Measurements from ENCODE around the gene CCDC183.

CCDC183 gene

GRCh38 chr9:136847826-136848392, 51.8 kb downstream of the CCDC183 start:
- in situ Hi-C loops (cut with MboI; ENCODE audit: low sequenced_read_pairs) = no loop called here

DNA sequence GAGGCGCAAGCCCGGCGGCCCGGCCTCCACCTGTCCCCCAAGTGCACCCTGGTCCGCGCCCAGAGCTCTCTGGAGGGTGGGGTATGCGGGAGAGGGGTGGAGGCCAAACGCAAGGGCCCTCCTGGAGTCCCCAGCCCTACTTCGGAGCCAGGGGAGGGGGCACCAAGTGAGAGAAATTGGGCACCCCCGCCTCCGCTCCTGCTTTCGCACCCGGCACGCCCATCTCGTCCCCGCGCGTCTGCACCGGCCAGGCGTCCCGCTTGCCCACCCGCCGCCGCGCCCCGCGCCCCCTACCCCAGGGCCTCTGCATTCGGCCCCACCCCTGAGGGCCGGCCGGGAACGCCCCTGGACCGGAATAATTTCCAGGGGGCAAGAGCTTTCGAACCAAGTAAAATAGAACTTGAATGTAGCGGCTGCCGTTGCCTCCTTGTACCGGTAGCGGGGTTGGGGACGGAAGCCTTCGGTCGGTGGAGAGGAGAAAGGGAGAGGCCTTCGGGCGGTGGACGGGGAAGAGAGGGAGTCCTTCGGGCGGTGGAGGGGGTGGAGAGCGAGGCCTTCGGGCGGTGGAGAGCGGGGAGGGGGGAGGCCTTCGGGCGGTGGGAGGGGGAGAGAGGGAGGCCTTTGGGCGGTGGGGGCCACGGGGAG, 52.4 kb downstream of the CCDC183 start:
- in situ Hi-C loops (cut with MboI; ENCODE audit: low sequenced_read_pairs) = no loop called here

DNA sequence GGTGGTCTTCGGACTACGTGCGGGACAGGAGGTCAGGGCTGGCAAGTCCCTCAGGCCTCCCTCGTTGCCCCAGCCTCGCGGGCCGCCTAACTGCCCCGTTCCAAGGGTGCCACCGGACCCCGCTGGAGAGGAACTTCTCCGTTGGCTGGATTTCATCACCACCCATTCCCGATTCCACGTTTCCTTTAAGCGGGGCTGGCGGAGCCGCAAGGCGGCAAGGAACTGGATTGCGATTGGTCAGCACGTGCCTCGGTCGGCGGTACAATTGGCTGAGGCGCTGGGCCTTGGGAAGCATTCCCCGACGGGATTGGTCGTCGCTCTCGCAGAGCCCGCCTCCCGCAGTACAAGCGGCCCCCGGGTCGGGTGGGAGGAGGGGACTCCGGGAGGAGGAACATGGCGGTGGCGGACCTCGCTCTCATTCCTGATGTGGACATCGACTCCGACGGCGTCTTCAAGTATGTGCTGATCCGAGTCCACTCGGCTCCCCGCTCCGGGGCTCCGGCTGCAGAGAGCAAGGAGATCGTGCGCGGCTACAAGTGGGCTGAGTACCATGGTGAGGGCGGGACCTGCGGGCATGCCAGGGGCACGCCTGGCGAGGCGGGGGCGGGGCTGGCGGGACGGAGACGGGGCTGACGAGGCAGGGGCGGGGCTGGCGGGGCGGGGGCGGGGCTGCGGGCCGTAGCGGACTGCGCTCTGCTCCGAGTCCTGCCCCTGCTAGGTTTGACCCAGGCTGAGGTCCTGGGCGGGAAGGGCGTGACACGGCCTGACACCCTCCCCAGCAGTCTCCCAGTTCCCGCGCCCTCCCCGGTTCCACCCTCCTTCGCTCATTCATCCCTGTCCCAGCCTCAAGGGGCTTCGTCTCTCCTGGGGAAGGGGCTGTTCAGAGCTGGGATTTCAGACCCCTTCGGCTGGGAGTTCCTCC, 53.2 kb downstream of the CCDC183 start, which contains the start of gene PHPT1:
TSS of gene PHPT1 (plus strand) at position 372 of the 922 bp plus-strand sequence. CDS start at position 394, 22 bp downstream.
- in situ Hi-C loops (cut with MboI; ENCODE audit: low sequenced_read_pairs) = no loop called here

- in situ Hi-C loops (cut with MboI; ENCODE audit: low sequenced_read_pairs) = no loop called here
Measured at GRCh38 chr9:136849960-136850865, 54.1 kb downstream of the CCDC183 start.

GRCh38 chr9:136850866-136851775, 55.0 kb downstream of the CCDC183 start:
- in situ Hi-C loops (cut with MboI; ENCODE audit: low sequenced_read_pairs) = no loop called here

- in situ Hi-C loops (cut with MboI; ENCODE audit: low sequenced_read_pairs) = no loop called here
Measured at GRCh38 chr9:136851941-136852663, 56.0 kb downstream of the CCDC183 start, which contains the start of gene MAMDC4. TSS of gene MAMDC4 (plus strand) at chr9:136852346. CDS start at chr9:136852417, 71 bp downstream.

DNA sequence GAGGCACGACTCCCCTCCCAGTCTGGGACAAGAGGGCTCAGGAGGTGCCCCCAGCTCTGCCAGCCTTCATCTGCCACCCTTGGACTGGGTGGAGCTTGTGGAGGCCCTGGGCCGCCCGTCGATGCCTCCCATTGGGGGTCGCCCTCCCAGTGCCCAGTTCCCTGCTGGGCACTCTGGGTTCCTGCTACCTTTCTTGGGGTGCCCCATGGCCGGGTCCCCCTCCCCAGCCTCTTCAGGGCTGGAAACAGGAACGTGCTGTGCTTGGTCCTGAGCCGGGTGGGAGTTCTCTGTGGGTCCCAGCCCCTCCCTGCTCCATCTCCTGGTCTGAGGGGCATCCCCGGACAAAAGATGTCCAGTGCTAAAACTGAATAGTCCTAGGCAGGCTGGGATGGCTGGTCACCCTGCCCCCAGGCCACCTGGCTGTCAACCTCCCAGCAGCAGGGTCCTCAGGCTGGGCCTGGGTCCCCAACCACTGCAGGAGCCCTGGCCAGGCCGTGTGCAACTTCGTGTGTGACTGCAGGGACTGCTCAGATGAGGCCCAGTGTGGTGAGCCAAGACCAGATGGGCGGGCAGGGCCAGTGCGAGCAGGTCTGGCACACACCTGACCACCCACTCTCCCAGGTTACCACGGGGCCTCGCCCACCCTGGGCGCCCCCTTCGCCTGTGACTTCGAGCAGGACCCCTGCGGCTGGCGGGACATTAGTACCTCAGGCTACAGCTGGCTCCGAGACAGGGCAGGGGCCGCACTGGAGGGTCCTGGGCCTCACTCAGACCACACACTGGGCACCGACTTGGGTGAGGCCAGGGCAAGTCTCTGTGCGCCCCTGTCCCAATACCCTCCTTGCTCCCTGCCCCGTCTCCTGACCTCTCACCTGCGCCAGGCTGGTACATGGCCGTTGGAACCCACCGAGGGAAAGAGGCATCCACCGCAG, 56.8 kb downstream of the CCDC183 start:
- in situ Hi-C loops (cut with MboI; ENCODE audit: low sequenced_read_pairs) = no loop called here

DNA sequence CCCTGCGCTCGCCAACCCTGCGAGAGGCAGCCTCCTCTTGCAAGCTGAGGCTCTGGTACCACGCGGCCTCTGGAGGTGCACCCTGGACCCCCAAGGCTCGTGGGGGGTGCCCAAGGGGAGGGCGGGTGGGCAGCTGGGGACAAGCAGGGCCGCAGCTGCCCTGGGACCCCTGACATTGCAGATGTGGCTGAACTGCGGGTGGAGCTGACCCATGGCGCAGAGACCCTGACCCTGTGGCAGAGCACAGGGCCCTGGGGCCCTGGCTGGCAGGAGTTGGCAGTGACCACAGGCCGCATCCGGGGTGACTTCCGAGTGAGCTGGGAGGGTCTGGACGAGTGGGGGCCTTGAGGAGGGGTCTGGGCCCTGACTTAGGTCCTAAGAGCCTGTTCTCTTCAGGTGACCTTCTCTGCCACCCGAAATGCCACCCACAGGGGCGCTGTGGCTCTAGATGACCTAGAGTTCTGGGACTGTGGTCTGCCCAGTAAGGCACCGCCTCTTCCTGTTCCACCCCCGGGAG, 57.5 kb downstream of the CCDC183 start:
- in situ Hi-C loops (cut with MboI; ENCODE audit: low sequenced_read_pairs) = no loop called here

DNA sequence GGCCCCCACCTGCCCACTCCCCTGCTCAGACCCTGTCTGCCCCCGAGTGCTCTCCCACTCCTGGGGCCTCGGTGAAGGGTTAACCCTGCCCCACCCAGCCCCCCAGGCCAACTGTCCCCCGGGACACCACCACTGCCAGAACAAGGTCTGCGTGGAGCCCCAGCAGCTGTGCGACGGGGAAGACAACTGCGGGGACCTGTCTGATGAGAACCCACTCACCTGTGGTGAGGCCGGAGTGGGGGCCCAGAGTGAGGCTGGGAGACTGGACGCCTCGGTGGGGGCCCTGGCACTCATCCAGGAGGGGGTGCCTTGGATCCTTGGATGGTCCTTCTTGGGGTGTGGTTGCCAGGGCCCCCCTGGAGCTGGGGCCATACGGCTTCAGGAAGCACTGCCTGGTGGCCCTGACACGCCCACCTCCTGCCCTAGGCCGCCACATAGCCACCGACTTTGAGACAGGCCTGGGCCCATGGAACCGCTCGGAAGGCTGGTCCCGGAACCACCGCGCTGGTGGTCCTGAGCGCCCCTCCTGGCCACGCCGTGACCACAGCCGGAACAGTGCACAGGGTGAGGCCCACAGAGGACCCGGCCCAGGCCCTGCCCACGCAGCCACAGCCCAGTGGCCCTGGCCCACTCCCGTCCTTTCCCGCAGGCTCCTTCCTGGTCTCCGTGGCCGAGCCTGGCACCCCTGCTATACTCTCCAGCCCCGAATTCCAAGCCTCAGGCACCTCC, 58.1 kb downstream of the CCDC183 start:
- in situ Hi-C loops (cut with MboI; ENCODE audit: low sequenced_read_pairs) = no loop called here

DNA sequence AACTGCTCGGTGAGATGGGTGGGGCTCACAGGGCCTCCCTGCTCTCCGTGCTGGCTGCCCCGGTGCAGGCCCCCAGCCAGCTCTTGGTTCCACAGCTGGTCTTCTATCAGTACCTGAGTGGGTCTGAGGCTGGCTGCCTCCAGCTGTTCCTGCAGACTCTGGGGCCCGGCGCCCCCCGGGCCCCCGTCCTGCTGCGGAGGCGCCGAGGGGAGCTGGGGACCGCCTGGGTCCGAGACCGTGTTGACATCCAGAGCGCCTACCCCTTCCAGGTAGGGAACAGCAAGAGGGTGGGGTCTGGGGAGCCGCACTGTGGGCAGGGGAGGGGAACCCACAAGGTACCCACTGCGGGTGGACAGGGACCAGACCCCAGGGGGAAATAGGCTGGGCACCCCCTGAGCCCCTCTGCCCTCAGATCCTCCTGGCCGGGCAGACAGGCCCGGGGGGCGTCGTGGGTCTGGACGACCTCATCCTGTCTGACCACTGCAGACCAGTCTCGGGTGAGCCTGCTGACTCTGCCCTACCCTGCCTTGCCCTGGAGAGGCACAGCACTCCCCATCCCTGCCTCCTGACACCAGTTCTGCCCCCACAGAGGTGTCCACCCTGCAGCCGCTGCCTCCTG, 58.8 kb downstream of the CCDC183 start:
- in situ Hi-C loops (cut with MboI; ENCODE audit: low sequenced_read_pairs) = no loop called here

- in situ Hi-C loops (cut with MboI; ENCODE audit: low sequenced_read_pairs) = no loop called here
Measured at GRCh38 chr9:136855461-136856078, 59.4 kb downstream of the CCDC183 start.

DNA sequence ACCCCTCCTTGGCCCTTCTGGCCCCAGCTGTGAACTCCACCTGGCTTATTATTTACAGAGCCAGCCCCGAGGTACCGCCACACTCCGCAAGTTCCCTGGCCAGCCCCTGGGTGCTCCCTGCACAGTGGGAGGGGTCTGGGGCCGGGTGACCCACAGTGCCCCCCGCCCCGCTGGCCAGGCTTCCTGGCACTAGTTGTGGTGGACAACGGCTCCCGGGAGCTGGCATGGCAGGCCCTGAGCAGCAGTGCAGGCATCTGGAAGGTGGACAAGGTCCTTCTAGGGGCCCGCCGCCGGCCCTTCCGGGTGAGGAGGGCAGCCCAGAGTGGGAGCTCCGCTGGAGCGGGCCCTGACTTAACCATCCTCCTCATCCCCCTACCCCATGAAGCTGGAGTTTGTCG, 59.9 kb downstream of the CCDC183 start:
- in situ Hi-C loops (cut with MboI; ENCODE audit: low sequenced_read_pairs) = no loop called here

GRCh38 chr9:136856541-136857141, 60.5 kb downstream of the CCDC183 start:
- in situ Hi-C loops (cut with MboI; ENCODE audit: low sequenced_read_pairs) = no loop called here

GRCh38 chr9:136857166-136857565, 61.0 kb downstream of the CCDC183 start:
- in situ Hi-C loops (cut with MboI; ENCODE audit: low sequenced_read_pairs) = no loop called here

All from hTERT RPE-1 (cell line).